HG03342 (cell line): ENCODE data around the gene GTF2H1.
"Not testable (repeated sequence)": the region's sequence is repeated elsewhere in the genome, so short reads cannot be mapped to it uniquely, and the experiment has no call there.

Experiments used
- ATAC-seq: cut with Tn5 transposase; IDR thresholded peaks from one replicate; pipeline ENCODE4 v1.9.1; 2021; ENCODE audit warnings: mild to moderate bottlenecking, moderate library complexity; ENCODE audit not compliant: unreplicated experiment

Gene GTF2H1

GRCh38 chr11:18372201-18372600 is 49.8 kb downstream of the GTF2H1 start:
- no peak for ATAC-seq

- ATAC-seq, result no peak
These were observed 52.6 kb downstream of the GTF2H1 start for GRCh38 chr11:18374956-18375355.

DNA sequence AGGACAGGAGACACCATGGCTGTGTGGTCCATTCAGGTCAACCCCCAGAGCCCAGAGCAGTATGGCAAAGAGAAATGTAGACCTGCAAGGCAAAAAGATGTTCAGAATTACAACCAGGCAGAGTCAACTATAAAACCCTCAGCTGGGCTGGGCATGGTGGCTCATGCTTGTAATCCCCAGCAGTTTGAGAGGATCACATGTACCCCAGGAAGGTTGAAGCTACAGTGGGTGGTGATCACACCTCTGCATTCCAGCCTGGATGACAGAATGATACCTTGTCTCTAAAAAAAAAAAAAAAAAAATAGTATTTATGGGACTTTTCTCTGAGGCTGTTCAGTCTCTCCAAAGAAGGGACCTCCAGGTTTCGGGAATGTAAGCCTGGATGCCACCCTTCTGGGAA is 53.6 kb downstream of the GTF2H1 start:
- ATAC-seq, result no peak

DNA sequence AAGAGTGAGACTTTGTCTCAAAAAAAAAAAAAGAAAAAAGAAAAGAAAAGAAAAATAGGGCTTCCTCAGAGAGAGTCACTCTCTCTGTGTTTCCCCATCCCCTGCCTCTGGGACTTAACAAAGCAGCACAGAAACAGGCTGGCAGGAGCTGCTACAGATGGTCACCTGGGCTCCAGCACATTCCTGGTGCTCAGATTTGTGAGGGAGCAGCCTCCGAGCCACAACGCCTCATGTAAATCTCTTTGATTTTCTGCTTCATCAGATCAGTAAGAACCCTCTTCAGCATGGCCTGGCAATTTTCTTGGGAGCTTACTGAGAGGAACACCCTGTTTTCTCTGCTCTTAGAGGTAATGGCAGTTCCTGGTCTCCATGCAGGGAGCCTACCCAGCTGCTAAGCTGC is 56.8 kb downstream of the GTF2H1 start:
- no peak for ATAC-seq

- peak; percentile 79 for ATAC-seq
These were observed 61.2 kb downstream of the GTF2H1 start for GRCh38 chr11:18383388-18384156.

DNA sequence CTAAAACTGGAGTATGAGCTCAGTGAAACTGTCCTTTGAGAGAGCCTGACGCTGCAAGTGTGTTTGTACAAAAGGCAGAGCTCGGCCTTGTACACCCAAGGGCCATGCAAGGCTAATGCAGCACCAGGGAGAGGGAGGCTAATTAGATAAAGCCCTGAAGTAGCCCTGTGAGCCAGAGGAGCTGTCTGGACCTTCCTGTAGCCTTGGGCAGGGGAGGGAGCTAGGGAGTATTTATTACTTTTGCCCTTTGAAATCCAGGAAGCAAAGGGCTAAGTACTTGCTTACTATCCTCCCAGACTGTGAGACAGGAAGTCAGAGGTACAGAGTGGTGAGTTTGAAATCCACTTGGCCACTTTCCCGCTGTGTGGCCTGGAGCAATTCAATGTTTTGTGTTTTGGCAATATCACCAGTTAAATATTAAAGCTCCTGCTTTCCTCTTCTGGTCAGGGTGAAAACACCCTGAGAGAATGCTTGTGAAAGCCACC is 61.8 kb downstream of the GTF2H1 start:
- peak; percentile 65 for ATAC-seq

DNA sequence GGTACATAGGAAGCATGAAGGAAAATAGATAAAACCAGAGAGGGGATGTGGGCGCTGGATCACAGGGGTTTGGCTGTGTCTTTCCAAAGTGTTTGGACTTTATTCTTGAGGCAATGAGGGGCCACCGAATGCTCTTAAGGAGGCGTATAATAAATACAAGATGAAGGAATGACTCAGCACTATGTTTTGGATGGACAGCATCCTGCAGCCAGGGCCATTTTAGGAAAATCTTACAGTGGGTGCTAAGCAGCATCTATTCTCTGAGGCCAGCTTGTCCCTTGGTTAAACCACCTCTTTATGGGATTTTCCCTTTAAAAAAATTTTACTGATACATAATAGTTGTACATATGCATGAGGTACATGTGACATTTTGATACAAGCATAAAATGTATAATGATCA is 67.7 kb downstream of the GTF2H1 start:
- no peak for ATAC-seq

GRCh38 chr11:18392434-18393321 is 70.3 kb downstream of the GTF2H1 start:
- no peak for ATAC-seq

DNA sequence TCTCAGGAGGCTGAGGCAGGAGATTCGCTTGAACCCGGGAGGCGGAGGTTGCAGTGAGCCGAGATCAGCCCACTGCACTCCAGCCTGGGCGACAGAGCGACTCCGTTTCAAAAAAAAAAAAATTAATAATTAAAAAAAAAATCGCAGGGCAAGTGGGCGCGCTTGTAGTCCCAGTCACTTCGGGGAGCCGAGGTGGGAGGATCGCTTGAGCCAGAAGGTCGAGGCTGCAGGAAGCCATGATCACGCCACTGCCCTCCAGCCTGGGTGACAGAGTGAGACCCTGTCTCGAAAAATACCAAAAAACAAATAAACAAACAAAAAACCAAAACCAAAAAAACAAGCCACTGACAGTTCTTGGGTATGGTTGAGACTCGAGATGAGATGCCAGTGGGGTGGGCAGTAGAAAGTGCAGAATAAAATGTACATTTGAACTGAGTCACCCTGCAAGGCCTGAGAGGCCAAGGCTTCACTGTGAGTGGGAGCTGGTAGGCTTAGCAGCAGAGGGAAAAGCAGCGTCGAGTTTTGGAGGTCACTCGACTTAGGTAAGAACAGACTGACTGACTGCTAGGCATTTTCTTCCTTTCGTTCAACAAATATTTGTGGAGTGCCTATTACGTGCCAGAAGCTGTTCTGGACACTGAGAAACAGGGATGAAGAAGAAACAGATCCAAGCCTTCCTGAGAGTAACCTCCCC is 71.4 kb downstream of the GTF2H1 start:
- ATAC-seq, result no peak

DNA sequence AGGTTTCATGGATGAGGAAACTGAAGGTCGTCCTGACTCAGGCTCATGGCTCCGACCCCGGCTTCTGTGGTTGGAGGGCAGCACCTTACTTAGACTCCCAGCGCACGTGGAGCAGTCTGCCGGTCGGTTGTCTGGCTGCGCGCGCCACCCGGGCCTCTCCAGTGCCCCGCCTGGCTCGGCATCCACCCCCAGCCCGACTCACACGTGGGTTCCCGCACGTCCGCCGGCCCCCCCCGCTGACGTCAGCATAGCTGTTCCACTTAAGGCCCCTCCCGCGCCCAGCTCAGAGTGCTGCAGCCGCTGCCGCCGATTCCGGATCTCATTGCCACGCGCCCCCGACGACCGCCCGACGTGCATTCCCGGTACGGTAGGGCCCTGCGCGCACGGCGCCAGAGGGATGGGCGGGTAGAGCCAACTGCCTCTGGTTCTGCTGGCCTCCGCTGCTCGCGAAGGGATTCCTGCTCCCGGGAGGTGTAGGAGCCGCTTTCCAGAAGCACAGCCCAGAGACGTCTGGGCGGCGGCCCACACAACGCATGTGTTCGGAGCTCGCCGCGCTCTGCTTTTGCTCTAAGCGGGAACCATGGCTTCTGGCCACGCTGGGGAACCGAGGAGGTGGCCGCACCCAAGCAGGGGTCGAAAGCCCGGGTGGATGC is 72.0 kb downstream of the GTF2H1 start, which contains the start of gene LDHA:
TSS of gene LDHA (plus strand) at position 289 of the 653 bp plus-strand sequence. CDS start 2,280 bp downstream, outside the sequence.
- ATAC-seq, result peak; percentile 71

DNA sequence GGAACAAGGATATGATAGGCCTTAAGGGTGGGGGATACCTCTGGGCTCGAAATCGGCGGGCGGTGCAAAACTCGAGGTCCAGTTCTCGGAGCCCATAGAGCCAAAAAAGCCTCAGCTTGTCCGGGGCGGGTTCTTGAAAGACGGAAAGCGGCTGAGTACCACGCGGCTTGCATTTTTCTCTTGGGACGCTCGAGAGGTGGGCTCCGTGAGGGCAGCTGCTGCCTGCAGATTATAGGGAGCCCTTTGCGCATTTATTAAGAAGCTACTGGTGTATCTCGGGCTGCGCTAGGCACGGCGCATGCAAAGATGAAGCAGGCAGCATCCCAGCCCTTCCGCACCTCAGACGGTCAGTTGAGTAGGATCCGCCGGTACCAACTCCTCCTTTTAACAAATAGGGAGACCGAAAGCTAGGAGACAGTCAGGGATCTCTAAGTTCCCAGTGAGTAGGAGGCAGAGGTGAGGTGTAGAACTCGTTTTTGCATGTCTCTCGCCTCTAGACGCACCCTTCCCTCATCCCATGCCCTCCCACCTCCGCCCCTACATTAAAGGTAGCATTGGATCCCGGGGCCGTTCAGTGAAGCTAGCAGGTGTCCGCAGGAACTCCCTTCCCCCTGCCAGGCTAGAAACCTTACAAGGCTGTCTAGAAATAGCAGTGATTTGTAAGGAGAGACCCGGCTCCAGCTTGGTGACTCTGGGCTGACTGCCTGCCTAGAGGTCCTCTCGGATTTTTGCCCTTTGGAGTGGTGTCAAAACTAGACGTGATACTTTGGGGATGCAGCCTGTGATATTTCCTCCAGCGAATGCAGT is 72.8 kb downstream of the GTF2H1 start:
- no peak for ATAC-seq

- ATAC-seq, result peak; percentile 65
These were observed 73.6 kb downstream of the GTF2H1 start for GRCh38 chr11:18395735-18396504.

DNA sequence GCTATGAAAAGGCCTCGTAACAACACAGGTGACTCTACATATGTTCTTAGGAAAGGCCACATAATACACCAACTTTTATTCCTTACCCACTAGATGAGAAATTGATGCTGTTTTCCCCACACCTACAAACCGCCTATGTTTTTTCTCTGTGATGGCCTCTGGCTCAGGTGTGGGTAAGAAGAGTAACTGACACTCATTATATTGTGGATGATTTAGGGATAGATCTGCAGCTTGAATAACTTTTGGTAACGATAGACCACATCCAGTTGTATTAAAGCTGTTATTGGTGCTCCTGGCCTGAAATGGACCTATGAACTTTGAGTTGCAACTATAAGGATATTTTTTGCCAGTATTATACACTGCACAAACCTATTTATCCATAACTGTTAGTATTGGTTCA is 75.6 kb downstream of the GTF2H1 start:
- no peak for ATAC-seq

GRCh38 chr11:18401077-18401476 is 78.7 kb downstream of the GTF2H1 start:
- not testable (repeated sequence) for ATAC-seq

GRCh38 chr11:18404062-18404461 is 81.7 kb downstream of the GTF2H1 start:
- ATAC-seq, result no peak

DNA sequence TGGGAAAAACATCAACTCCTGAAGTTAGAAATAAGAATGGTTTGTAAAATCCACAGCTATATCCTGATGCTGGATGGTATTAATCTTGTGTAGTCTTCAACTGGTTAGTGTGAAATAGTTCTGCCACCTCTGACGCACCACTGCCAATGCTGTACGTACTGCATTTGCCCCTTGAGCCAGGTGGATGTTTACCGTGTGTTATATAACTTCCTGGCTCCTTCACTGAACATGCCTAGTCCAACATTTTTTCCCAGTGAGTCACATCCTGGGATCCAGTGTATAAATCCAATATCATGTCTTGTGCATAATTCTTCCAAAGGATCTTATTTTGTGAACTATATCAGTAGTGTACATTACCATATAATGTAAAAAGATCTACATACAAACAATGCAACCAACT is 85.0 kb downstream of the GTF2H1 start:
- not testable (repeated sequence) for ATAC-seq

GRCh38 chr11:18408558-18409291 is 86.4 kb downstream of the GTF2H1 start:
- ATAC-seq, result no peak

- no peak for ATAC-seq
These were observed 94.1 kb downstream of the GTF2H1 start for GRCh38 chr11:18416459-18416858.
